Lower lobe of right lung (tissue), 2 donors: ENCODE results near the gene KCNH6. TPM values are rescaled to one million over a fixed set of nuclear protein-coding genes. Genes with fewer than 3 reads are reported as not detected.

Experiments used
- ATAC-seq, 2 donors: fragments of 200-7000 bp; cut with Tn5 transposase; one replicate each; pipeline ENCODE4 v1.9.1; 2020 to 2022; ENCODE audit warnings: mild to moderate bottlenecking in 2 of 2, moderate library complexity in 2 of 2
- DNase-seq: peaks from one replicate; pipeline ENCODE4 v3.0.0-alpha.2; 2020
- H3K27ac ChIP-seq: fragments of 200-600 bp; one replicate; pipeline ENCODE4 v1.8.0; 2022
- H3K27me3 ChIP-seq: fragments of 200-600 bp; one replicate; pipeline ENCODE4 v1.8.0; 2022; ENCODE audit warnings: low read depth
- H3K36me3 ChIP-seq: fragments of 200-600 bp; one replicate; pipeline ENCODE4 v1.8.0; 2022; ENCODE audit warnings: mild to moderate bottlenecking
- H3K4me1 ChIP-seq: fragments of 200-600 bp; one replicate; pipeline ENCODE4 v1.8.0; 2022
- H3K4me3 ChIP-seq: fragments of 200-600 bp; one replicate; pipeline ENCODE4 v1.8.0; 2022; ENCODE audit warnings: mild to moderate bottlenecking
- H3K9me3 ChIP-seq: fragments of 200-600 bp; one replicate; pipeline ENCODE4 v1.8.0; 2022
- CTCF ChIP-seq: fragments of 200-600 bp; IDR thresholded peaks from one replicate; pipeline ENCODE4 v1.8.0; 2022; ENCODE audit warnings: antibody characterized with exemption, mild to moderate bottlenecking
- intact Hi-C: fragments of 100-400 bp; cut with DNase I; formaldehyde crosslinking; loops from one replicate; pipeline ENCODE4 v1.11.0; 2022
- total RNA-seq: library from RNA; stranded (reverse); fragmentation: NEBNext Ultra II Directional; extraction: Animal tissue kit (Norgen Biotek cat#: 25700); gene quantifications from one replicate; pipeline ENCODE4 v1.2.1, GENCODE V29; 2021
- donor health status: DM: no; HTN: yes; CAD: no; lungs with severe emphysema.

The KCNH6 gene
- total RNA-seq, 1 donor from 2014 or later: 0.27 TPM

GRCh38 chr17:63514477-63514876 lies 8.7 kb upstream of the KCNH6 start:
- TF ChIP-seq CTCF: no peak
- ATAC-seq: no peak
- H3K9me3 ChIP-seq: no peaks in the 10 kb centered on the region
- H3K4me3 ChIP-seq: no peak overlapping the region
- no peak overlapping the region for H3K27ac ChIP-seq
- intact Hi-C loops: no loop called here
- H3K27me3 ChIP-seq: peaks cover 3% of the 10 kb centered on the region
- H3K4me1 ChIP-seq: no peaks in the 10 kb centered on the region
- no peak for DNase-seq
- no peaks in the 10 kb centered on the region for H3K36me3 ChIP-seq

GRCh38 chr17:63514974-63515373 lies 8.2 kb upstream of the KCNH6 start:
- Histone ChIP-seq H3K9me3 (no peaks in the 10 kb centered on the region), H3K27ac (no peak overlapping the region), H3K4me1 (no peaks in the 10 kb centered on the region), H3K27me3 (peaks cover 3% of the 10 kb centered on the region), H3K36me3 (no peaks in the 10 kb centered on the region), H3K4me3 (no peak overlapping the region)
- intact Hi-C loops: no loop called here
- ATAC-seq (no peak), DNase-seq (no peak)
- TF ChIP-seq CTCF: no peak

- no peak overlapping the region for H3K27ac ChIP-seq
- ATAC-seq (no peak), DNase-seq (no peak)
- H3K27me3 ChIP-seq: peaks cover 3% of the 10 kb centered on the region
- no peak for TF ChIP-seq CTCF
- intact Hi-C loops: no loop called here
- no peaks in the 10 kb centered on the region for H3K9me3 ChIP-seq
- no peaks in the 10 kb centered on the region for H3K36me3 ChIP-seq
- H3K4me1 ChIP-seq: no peaks in the 10 kb centered on the region
- no peak overlapping the region for H3K4me3 ChIP-seq
Measured at GRCh38 chr17:63515426-63515825, 7.7 kb upstream of the KCNH6 start.

GRCh38 chr17:63516910-63517824 lies 6.0 kb upstream of the KCNH6 start:
- H3K27ac ChIP-seq: no peak overlapping the region
- DNase-seq: no peak
- H3K9me3 ChIP-seq: no peaks in the 10 kb centered on the region
- peaks cover 3% of the 10 kb centered on the region for H3K27me3 ChIP-seq
- H3K4me3 ChIP-seq: no peak overlapping the region
- intact Hi-C loops: no loop called here
- H3K4me1 ChIP-seq: no peaks in the 10 kb centered on the region
- no peak for TF ChIP-seq CTCF
- no peaks in the 10 kb centered on the region for H3K36me3 ChIP-seq
- ATAC-seq: no peak

- Histone ChIP-seq H3K36me3 (no peaks in the 10 kb centered on the region), H3K4me1 (no peaks in the 10 kb centered on the region), H3K9me3 (no peaks in the 10 kb centered on the region), H3K4me3 (no peak overlapping the region), H3K27ac (no peak overlapping the region), H3K27me3 (peaks cover 3% of the 10 kb centered on the region)
- TF ChIP-seq CTCF: no peak
- DNase-seq (no peak), ATAC-seq (no peak)
- intact Hi-C loops: no loop called here
Measured at GRCh38 chr17:63517825-63518534, 5.2 kb upstream of the KCNH6 start.
